HG02763 (cell line): ENCODE results near the gene CNDP2.
A peak's percentile ranks its signal among the peaks of the same experiment; 100 is the strongest.

Experiments
- ATAC-seq: cut with Tn5 transposase; IDR thresholded peaks from one replicate; pipeline ENCODE4 v1.9.1; 2021; ENCODE audit warnings: mild to moderate bottlenecking, moderate library complexity; ENCODE audit not compliant: unreplicated experiment

CNDP2 gene

DNA sequence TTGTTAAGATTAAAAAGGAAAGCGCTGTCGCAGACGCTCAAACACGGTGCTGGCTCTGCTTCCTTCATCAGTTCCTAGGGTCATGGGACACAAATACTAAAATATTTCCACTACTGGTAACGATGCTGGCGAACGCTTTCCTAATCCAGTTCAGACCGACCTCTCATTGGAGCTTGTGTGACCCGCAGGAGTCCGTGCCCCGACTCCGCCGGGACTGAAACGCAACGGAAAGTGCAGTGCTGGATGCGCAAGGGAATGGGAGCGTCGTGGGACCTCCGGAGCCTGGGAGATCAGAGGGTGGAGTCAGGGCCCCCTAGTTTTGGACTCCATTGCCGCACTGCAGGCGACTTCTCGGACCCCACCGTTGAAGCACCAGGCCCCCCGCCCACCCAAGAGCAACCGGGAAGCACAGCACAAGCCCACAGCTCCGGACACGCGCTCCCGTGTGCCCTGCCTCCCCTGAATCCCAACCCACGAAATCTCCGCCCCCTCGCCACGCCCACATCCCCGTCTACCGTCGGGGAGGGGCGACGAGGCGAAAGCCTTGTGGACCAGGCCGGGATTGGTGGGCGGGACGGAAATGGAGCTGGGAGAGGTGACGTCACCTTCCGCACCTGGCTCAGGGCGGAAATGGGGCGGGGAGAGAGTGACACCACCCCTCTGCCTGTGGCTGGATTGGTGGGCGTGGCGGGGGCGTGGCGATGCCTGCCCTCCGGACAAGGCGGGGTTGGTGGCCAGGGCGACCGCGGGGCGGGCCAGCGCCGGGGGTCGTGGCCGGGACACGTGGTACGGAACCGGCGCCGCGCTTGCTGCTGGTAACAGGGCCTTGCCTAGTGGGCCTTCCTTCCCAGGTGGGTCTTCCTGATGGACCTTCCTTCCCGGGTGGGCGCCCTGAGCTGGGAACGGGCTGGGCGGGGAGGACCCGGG, at the start of gene CNDP2:
Gene CNDP2, plus strand, starts transcription at position 783 of the 927 bp plus-strand sequence. CDS start 3,611 bp downstream, outside the sequence.
- ATAC-seq, result peak; percentile 75

DNA sequence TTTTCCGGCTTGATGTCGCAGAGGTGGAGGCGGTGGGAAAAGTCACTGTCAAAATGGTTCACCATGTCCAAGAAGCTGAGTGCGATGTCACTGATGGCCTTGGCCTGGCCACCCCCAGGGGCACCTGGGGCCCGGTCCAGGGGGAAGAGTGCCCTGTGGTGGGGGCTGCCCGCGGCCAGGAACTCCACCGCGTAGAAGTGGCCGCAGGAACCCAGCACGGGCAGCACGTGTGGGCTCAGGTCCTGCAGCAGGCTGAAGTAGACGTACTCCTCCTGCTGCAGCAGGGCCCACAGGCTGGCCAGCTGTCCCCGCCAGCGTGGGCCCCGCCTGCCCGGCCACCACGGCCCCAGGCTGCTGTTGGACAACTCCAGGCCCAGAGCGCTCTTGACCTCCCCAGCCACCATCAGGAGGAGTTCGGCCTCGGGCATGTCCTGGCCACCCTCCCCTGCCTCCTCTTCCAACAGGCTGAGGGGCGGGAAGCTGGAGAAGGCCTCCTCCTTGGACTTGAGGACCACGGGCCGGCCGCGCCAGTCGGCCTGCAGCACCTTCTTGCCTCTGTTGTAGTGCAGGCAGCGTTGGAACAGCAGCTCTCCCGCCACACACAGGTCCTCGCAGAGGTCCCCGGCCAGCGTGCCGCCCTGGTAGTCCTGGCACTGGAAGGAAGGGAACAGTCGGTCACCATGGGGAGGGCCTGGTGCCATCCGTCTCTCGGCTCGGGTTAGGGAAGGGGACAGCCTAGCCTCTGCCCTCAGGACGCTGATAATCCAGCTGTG, 49.3 kb upstream of the CNDP2 start:
- no peak for ATAC-seq

DNA sequence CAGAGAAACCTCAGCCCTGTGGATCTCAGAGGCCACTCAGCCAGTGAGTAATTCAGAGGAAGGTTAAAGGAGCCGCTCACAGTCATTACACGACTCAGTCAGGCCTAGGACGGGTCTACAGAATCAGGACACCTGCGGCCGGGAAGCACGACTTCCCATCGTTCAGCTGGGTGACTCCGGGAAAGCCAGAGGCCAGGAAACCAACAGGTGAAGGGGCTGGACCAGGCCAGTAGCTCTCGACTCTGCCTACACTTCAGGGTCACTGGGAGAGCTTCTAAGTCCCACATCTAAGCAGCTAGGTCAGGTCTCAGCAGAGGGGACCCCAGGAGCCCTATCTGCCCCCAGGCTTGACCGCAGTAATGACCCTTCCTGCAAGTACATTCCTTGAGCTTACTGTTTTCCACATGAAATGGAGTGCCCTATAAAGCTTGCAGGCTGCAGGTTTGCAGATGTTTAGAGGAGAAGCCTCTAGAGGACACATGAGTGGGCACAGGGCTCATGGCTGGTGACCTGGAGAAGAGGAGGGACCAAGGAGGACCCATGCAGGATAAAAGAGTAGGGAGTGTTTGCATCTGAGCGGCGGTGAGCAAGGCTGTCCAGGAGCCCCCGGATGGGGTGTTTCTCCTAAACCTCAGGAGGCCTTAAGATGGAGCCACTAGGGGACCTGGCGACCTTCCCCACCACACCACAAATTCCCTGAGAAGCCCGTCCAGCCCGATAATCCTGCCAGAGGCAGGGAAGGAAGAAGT, 48.6 kb upstream of the CNDP2 start:
- ATAC-seq, result no peak

DNA sequence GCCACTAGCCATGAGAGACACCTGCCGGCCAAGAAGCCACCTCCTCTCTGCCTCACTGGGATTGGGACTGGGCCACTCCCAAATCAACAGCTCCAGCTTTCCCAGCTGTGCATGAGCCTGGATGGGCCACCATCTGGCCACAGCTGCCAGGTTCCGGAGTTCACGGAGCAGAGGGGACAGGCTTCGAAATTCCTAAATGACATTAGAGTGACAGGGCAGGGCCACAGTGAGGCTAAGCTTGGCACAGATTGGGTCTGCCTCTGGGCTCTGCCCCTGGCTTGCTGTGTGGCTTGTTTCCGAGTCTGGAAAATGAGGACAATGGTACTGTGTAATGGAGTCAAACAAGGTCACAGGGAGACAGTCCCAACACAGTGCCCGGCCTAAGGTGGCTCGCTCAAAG, 45.5 kb upstream of the CNDP2 start:
- ATAC-seq, result no peak

DNA sequence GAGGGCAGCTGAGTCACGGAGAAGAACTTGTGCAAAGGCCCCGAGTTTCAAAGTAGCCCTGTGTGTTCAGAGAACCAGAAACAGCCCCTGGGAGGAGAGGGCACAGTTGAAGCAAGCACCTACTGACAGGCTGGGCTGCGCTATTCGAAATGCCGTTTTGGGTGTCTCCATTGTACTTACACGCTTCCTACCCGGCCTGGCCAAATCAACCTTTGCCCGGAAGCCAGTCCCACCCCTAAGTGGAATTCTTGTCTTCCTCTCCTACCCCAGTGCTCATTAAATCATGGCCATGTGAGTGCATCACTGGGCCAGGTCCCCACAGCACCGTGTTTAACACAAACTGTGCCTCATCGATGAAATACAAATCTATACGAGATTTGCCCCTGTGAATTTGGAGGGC, 45.0 kb upstream of the CNDP2 start:
- ATAC-seq, result no peak

DNA sequence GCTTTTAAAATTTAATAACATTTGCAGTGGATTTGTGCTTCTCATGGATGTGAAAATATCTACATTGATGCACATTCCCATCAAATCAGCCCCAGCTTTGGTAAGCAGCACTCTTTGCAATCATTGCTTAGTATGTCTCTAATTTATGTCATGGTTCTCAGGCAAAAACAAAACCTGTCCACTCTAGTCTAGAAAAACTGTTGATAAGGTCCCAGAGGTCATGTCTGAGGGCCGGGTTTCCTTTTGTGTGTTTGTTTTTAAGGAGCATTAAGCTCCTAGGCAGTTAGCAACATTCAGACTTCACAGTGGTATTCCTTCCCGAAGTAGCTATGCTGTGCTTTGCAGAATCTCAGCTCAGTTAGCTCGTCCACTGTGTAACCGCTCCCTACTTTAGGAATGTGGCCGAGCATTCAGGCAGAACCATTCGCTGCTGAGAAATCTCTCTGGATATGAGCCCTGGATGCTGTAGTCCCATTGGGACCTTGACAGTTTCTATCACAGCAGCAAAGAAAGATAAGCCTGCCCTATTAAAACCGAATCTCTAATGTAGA, 43.1 kb upstream of the CNDP2 start:
- no peak for ATAC-seq

DNA sequence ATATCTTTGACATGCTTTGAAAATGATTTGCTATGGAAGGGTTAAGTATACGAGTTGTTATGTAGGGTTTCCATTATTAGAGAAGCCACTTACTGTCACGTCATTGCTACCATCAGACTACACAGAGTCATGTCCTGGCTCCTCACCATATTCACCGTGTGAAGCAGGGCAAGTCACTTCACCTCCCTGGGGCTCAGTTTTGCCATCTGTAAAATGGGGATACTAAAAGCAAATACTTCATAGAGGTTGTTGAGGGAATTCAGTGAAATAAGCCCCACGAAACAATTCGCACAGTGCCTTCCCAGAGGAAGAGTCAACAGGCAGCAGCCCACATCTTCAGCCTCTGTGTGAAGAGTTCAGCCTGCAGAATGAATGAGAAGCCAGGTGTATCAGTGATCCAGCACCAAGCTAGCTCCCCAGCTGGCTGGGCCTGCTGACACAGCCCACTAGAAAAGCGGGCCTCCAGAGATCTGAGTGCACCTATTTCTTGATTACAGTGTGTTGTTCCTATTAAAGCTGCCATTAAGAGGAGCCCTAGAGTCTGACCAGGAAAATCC, 42.4 kb upstream of the CNDP2 start:
- no peak for ATAC-seq

DNA sequence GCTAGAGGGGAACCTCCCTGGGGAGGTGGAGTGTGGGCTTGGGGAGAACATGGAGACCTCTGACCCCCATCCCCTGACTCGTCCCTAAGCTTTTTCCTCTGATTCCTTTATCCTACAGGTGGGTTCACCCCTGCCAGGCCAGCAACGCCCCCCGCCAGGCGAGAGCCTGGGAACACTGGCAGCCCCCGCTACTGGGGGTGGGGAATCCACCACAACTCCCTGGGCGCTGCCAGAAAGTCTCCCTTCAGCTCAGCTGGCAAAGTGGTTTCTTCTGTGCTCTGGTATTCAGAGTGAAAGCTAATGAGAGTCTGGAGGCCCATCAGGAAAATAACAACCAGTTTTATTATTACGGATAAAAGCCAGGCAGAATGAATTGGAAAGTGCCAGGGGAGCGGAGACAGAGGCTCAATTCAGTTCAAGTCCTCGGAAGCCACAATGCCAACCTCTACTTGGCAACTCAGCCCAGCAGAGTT, 41.8 kb upstream of the CNDP2 start:
- no peak for ATAC-seq

DNA sequence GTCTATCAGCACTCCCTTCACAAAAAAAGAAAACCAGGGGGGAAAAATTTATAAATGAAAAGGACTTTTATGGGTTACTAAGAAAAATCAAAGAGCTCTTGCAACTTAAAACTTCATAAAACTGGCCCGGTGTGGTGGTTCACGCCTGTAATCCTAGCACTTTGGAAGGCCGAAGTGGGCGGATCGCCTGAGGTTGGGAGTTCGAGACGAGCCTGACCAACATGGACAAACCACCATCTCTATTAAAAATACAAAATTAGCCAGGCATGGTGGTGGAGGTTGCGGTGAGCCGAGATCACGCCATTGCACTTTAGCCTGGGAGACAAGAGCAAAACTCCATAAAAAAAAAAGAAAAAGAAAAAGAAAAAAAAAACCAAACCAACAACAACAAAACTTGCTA, 40.8 kb upstream of the CNDP2 start:
- no peak for ATAC-seq

DNA sequence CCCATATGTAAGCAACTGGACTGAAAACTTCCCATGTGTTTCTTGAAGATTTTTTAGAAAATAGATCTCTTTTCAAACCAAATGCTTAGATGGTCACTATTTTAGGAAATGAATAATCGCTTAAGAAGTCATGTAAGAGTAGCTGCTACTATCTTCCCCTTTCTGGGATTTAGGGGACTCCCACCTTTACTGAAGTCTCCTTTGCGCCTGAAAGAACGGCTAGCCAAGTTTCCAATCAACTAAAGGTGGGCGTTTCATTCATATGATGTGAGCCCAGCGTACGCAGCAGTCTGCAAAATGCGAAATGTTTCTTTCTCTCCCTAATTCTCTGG, 40.2 kb upstream of the CNDP2 start:
- ATAC-seq, result no peak

DNA sequence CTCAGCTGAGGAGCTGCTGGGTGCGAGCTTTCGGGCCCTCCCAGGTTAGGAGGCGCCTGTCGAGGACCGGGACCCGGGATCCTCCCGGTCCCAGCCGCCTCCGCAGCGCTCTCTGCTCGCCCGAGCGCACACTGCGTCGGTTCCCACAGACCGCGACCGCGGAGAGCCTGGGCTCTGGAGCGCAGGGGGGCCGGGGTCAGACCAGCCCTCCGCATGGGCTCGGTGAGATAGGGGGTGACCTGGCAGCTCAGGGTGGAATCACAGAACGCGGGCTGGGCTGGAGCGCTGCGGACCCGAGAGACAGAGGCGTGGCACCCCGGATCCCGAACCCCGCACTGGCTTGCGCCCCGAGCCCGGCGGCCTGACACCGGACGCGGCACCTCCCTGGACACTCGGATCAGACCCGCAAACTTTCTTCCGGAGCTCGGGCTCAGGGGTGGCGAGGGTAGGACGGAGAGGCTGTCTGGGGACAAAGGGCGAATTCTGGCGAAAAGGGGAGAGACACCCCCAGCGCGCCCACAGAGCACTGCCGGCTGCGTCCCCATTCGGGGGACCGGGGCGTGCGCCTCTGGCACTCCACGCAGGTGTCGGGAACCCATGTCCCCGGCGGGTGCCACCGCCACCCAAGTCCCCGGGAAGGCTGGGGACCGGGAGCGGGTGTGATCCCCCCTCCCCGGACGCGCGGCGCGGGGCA, 39.7 kb upstream of the CNDP2 start:
- no peak for ATAC-seq

DNA sequence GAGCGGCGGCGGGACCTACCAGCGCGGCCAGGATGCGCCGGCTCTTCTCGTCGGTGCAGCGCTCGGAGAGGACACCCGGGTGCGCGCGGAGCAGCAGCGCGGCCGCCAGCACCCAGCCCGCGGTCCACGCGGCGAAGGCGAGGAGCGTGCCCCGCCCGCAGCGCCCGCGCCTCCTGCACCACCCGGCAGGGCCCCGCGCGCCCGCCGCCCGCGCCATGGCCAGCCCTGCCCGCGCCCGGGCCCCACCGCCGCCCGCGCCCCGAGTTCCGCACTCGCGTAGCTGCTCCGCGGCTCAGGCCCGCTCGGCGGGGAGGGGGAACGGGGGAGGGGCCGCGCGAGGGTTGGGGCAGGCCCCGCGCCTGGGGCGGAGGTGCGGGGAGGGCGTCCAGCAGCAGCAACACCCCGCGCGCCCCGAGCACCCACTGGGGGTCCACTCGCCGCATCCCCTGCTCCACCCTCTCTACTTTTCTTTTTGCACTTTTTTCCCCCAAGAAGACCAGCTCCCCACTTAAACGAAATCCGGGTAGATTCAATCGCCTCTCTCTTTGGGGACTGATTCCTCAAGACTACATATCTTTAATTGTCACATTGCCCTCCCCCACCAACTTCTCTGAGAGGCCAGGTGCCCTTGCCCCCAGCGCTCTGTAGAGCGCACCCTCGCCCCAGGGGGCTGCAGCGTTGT, 39.0 kb upstream of the CNDP2 start, which contains the start of gene DIPK1C:
Gene DIPK1C, minus strand, starts transcription at position 266 of the 682 bp plus-strand sequence. Its CDS starts 49 bp downstream, at position 217.
- ATAC-seq, result no peak

DNA sequence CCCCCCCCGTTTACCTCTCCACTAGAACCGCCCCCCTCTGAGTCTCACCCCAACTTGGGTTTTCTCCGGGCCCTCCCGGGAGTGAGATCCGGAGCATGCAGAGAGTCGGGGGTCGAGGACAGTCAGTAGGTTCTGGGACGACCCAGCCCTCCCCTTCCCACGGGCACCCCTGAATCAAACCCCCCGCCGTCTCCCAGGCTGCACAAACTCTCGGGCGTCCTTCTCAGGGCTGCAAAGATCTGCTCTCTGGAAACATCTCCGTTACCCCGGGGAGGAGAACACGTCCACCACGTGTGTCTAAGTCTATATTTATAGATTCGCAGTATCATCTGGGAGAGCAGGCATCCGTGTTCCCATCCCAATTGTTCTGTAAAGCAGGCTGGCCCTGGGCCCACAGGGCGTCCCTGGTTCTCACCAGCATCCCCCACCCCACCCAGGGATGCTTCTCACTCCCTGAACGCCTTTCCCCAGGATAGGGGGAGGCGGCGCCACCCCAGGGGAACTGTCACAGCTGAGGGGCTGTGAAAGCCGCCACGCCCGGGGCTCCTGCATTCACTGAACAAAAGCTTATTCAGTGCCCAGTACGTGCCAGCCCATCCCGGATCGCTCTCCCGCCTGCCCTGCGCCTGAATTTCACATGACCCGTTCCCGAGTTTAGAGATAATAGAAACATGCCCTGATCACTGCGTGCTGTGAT, 38.3 kb upstream of the CNDP2 start:
- no peak for ATAC-seq

DNA sequence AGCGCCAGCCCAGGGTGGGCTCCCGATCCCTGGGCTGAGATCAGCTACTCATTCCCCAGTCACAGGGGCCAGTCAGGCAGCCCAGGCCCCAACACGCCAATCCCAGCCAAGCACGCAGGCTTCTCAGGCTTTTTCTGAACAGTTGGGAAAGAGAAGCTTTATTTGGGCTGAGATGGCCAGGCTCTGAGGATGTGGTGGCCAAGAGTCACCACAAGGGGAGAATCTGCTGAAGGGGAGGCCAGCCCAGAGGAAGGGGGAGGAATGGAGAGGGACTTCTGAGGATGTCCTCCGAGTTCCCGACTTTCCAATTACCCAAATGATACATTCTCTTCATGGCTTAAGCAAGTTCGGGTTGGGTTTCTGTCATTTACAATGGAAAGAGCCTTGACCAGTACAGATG, 36.3 kb upstream of the CNDP2 start:
- ATAC-seq, result no peak

DNA sequence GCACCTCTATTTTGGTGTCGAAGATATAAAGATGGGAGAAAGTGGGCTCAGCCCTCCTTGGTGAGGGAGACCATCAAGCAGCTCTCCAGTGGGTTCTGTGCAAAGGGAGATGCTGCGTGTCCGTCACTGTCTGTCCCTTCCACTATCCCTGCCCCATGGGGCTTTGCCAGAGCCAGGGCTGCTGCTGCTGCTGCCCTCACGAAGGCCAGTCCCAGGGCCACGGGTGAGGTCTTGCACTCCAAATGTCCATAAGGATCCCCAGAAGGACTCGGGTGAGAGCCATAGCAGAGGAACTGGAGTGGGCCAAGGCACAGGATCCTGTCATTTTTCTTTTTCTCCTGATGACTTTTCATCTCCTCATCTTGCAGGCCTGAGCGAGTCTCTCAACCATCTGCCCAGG, 35.3 kb upstream of the CNDP2 start:
- no peak for ATAC-seq

DNA sequence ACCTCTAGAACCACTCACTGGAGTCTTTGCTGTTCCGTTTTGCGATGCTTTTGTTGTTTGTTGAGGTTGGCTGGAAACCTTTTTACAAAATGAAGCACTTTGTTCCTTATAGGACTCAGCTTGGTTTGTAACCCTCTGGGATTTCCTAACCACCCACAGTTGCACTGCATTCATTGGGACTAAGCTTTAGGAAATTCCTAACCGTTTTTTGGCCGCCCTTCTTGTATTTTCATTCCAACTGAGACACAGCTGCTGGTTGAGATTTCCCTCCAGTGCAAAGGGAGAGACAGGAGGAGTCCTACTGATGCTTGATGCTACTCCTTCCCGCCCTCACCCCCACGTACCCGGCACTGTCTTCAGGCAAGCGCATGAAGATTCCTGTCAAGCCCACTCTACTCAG, 32.9 kb upstream of the CNDP2 start:
- no peak for ATAC-seq

DNA sequence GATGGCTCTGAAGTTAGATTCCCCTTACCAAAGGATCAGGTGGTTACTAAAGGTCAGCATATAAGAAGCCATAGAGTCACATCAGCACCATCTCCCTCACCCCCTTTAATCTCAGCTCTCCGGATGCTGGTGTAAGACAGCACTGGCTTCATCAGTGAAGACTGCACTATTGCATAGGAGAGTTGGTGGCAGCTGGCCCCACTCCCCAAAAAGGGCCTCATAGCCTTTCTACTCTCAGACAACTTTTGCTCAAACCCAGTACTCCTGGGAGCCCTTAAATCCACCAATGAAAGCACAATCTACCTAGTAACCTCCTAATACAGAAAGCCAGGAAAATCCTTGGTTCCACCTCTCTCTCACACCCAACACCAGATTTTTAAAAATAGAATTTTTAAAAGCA, 32.2 kb upstream of the CNDP2 start:
- no peak for ATAC-seq

DNA sequence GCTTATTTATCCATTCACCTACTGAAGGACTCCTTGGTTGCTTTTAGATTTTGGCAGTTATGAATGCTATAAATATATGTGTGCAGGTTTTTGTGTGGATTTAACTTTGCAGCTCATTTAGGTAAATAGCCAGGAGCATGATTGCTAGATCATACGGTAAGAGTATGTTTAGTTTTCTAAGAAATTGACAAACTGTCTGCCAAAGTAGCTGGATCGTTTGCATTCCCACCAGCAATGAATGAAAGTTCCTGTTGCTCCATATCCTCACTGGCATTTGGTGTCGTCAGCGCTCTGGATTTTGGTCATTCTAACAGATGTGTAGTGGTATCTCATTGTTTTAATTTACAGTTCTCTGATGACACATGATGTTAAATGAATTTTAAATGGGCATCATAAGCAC, 30.4 kb upstream of the CNDP2 start:
- ATAC-seq, result no peak

DNA sequence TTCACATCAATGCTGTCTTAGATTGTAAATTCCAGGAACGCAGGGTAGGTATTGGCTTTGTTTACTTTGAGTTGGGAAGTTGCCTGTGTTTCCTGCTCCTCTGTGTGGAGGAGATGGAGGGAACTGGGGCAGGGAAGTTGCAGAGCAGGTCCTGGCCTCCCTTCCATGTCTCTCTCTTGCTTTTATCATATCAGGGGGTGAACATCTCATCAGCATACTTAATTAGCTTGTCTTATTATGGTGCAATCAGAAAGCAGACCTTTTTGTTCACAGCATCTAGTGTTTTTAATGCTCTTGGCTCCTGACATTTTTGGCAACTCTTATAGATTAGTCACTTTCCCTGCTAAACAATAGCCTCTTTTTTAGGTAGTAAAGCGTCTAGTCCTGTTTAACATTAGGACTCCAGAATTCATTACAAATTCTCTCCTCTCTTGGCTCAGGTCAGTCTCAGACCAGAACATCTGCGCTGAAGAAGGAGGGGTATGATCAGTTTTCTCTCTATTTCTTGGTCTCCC, 27.6 kb upstream of the CNDP2 start:
- ATAC-seq, result no peak
